Sigmoid colon (tissue), 7 donors: ENCODE measurements around the gene CFAP20DC. TPM values are rescaled to one million over a fixed set of nuclear protein-coding genes. Genes with fewer than 3 reads are reported as not detected.

ENCODE experiments used
- DNase-seq: peaks from one replicate; pipeline ENCODE4 v3.0.0-alpha.2; 2019
- H3K27ac ChIP-seq, 4 donors: fragments of 200-600 bp; sonication (generic); one replicate each; pipeline ENCODE4 v1.5.1; 2016 to 2019; ENCODE audit warnings: mild to moderate bottlenecking in 1 of 4
- H3K27me3 ChIP-seq, 3 donors: fragments of 200-600 bp; sonication (generic); one replicate each; pipeline ENCODE4 v1.5.1; 2019; ENCODE audit warnings: mild to moderate bottlenecking in 1 of 3
- H3K36me3 ChIP-seq, 4 donors: fragments of 200-600 bp; sonication (generic); one replicate each; pipeline ENCODE4 v1.5.1; 2016 to 2019
- H3K4me1 ChIP-seq, 4 donors: fragments of 200-600 bp; sonication (generic); one replicate each; pipeline ENCODE4 v1.5.1; 2017 to 2019
- H3K4me3 ChIP-seq, 4 donors: fragments of 200-600 bp; sonication (generic); one replicate each; pipeline ENCODE4 v1.5.1; 2017 to 2019; ENCODE audit warnings: mild to moderate bottlenecking in 2 of 4, moderate library complexity in 1 of 4
- H3K9me3 ChIP-seq, 4 donors: fragments of 200-600 bp in 3 of 4; sonication (generic) in 3 of 4; one replicate each; pipeline versions ENCODE4 v1.5.1 to v1.6.1; 2013 to 2019
- EP300 ChIP-seq, 4 donors: sonication (generic); formaldehyde crosslinking; IDR thresholded peaks; one replicate each; pipeline ENCODE4 v1.6.1; 2017; ENCODE audit warnings: antibody characterized with exemption in 4 of 4
- POLR2A ChIP-seq, 2 donors: fragments of 450-650 bp; IDR thresholded peaks; one replicate each; pipeline ENCODE4 v1.6.1; 2016; ENCODE audit warnings: antibody characterized with exemption in 2 of 2, mild to moderate bottlenecking in 2 of 2, moderate library complexity in 2 of 2
- POLR2AphosphoS5 ChIP-seq, 4 donors: sonication (generic); formaldehyde crosslinking; IDR thresholded peaks; one replicate each; pipeline ENCODE4 v1.6.1; 2017; ENCODE audit warnings: antibody characterized with exemption in 4 of 4
- WGBS, 2 donors: extraction: QIAGEN DNeasy Blood & Tissue Kit; methylation state at CpG; one replicate each; pipeline ENCODE4 v1.1.7; 2013; 5-methylcytosine and 5-hydroxymethylcytosine counted together
- intact Hi-C: fragments of 100-400 bp; cut with DNase I; formaldehyde crosslinking; loops from one replicate; pipeline ENCODE4 v1.15.1; 2023
- polyA plus RNA-seq, 3 donors: library from polyadenylated mRNA; stranded (reverse); fragments of 200-250 nt; gene quantifications; one replicate each; pipeline ENCODE4 v1.2.3, GENCODE V29; 2013
- total RNA-seq, 4 donors: library from RNA; depleted of rRNA; stranded (reverse); fragments of >200 nt; gene quantifications; one replicate each; pipeline ENCODE4 v1.1.0, GENCODE V29; 2016
- TF ChIP-seq, protein P1 (sequence below), 4 experiments: fragments of 450-650 bp in 3 of 4; fragments of 200-600 bp in 1 of 4; IDR thresholded peaks; one replicate each; pipeline ENCODE4 v1.5.1; 2016 to 2019; ENCODE audit warnings: antibody characterized with exemption in 4 of 4, mild to moderate bottlenecking in 3 of 4, moderate library complexity in 2 of 4
- donor health status: healthy with polysubstance abuse.
- donor health status: Bipolar disorder and iron deficiency.
- donor health status: healthy.

The CFAP20DC gene
- total and polyA plus RNA-seq, 7 donors: under 0.01 to 0.83 (median 0.37) TPM; not detected in 1

DNA sequence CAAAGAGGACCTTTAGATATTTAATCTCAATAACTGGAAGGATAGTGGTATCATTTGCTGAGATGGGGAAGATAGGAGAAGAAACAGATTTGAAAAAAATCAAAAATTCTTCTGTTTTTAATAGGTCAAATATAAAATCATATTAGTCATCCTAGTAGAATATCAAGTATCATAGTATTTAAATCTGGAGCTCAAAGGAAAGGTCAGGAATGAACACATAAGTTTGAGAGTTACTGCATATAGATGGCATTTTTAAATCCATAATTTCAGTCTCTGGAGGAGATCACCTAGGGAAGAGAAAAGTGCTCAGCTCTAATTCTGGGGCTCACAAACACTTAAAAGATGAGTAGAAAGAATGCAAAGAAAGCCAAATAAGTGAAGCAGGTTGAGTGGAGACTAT lies 24.9 kb upstream of the CFAP20DC start:
- H3K9me3 ChIP-seq: no peaks in the 10 kb centered on the region
- H3K4me1 ChIP-seq: no peaks in the 10 kb centered on the region
- H3K27ac ChIP-seq: no peak overlapping the region
- no peak for DNase-seq
- intact Hi-C loops: no loop called here
- TF ChIP-seq, protein P1, sequence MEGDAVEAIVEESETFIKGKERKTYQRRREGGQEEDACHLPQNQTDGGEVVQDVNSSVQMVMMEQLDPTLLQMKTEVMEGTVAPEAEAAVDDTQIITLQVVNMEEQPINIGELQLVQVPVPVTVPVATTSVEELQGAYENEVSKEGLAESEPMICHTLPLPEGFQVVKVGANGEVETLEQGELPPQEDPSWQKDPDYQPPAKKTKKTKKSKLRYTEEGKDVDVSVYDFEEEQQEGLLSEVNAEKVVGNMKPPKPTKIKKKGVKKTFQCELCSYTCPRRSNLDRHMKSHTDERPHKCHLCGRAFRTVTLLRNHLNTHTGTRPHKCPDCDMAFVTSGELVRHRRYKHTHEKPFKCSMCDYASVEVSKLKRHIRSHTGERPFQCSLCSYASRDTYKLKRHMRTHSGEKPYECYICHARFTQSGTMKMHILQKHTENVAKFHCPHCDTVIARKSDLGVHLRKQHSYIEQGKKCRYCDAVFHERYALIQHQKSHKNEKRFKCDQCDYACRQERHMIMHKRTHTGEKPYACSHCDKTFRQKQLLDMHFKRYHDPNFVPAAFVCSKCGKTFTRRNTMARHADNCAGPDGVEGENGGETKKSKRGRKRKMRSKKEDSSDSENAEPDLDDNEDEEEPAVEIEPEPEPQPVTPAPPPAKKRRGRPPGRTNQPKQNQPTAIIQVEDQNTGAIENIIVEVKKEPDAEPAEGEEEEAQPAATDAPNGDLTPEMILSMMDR (IDR thresholded peaks at IDR 0.05): no peak
- TF ChIP-seq POLR2A (IDR thresholded peaks at IDR 0.05): no peak
- no peak for TF ChIP-seq EP300 (IDR thresholded peaks at IDR 0.05)
- TF ChIP-seq POLR2AphosphoS5 (IDR thresholded peaks at IDR 0.05): no peak
- H3K27me3 ChIP-seq: no peaks in the 10 kb centered on the region
- no peak overlapping the region for H3K4me3 ChIP-seq
- H3K36me3 ChIP-seq: no peaks in the 10 kb centered on the region

DNA sequence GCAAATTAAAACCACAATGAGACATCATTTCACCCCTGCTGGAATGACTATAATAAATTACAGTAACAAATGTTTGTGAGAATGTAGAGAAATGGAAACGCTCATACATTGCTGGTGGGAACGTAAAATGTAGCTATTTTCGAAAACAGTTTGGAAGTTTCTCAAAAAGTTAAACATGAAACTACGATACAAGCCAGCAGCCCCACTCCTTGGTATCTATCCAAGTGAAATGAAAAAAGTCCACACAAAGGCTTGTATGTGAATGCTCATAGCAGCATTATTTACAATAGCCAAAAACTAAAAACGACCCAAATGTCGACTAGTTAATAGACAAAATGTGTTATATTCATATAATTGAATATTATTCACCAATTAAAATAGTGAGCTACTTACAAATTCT lies 22.9 kb upstream of the CFAP20DC start:
- DNase-seq: no peak
- TF ChIP-seq POLR2AphosphoS5 (IDR thresholded peaks at IDR 0.05): no peak
- TF ChIP-seq POLR2A (IDR thresholded peaks at IDR 0.05): no peak
- TF ChIP-seq, protein P1 (IDR thresholded peaks at IDR 0.05): no peak
- no peak for TF ChIP-seq EP300 (IDR thresholded peaks at IDR 0.05)
- Histone ChIP-seq H3K27ac (no peak overlapping the region), H3K9me3 (no peaks in the 10 kb centered on the region), H3K4me3 (no peak overlapping the region), H3K4me1 (no peaks in the 10 kb centered on the region), H3K36me3 (no peaks in the 10 kb centered on the region), H3K27me3 (no peaks in the 10 kb centered on the region)
- intact Hi-C loops: no loop called here
- 65 to 89% methylated on average over 6 of the region's 6 CpGs for WGBS, 2 donors

DNA sequence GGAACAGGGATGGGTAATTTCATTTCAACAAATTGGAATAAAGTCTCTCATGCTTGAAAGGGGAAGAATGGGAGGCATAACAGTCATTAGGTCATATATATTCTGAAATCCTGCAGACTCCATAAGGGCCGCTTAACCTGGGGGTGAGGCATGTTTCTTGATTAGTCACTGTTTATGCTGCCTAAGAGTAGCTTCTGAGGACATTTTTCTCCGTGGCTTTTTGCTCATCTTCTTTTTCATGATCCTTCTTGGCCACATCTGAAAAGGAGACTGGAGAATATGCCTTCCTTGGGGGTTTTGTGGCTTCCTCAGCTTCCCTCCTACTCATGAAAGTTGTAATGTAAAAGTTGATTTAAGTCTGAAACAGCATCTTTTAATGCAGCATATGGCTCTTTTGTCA lies 20.0 kb upstream of the CFAP20DC start:
- Histone ChIP-seq H3K9me3 (no peaks in the 10 kb centered on the region), H3K27me3 (no peaks in the 10 kb centered on the region), H3K4me3 (no peak overlapping the region), H3K27ac (no peak overlapping the region), H3K4me1 (no peaks in the 10 kb centered on the region), H3K36me3 (no peaks in the 10 kb centered on the region)
- WGBS, 2 donors: 52 to 76% methylated on average over 2 of the region's 2 CpGs
- intact Hi-C loops: no loop called here
- no peak for DNase-seq
- TF ChIP-seq, protein P1 (IDR thresholded peaks at IDR 0.05): no peak
- TF ChIP-seq POLR2AphosphoS5 (IDR thresholded peaks at IDR 0.05) (no peak), POLR2A (IDR thresholded peaks at IDR 0.05) (no peak), EP300 (IDR thresholded peaks at IDR 0.05) (no peak)

DNA sequence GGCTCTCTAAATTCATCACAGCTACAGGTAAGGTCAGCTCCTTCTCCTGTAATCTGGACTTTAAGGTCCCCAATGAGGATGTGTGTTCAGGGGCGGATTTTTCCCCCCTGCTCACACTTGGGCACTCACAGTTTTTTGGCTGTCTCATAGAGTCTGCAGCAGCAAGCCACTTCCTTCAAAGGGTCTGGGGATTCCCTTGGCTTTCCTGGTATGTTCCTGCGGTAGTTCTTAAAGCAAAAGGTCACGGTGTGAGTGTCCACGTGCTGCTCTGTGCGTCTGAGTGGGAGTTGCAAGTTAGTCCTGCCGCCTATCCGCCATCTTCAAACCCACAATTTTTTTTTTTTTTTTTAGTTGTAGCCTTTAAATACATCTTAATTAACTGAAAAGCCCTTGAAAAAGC lies 15.4 kb upstream of the CFAP20DC start:
- no peak for DNase-seq
- no peaks in the 10 kb centered on the region for H3K9me3 ChIP-seq
- no peaks in the 10 kb centered on the region for H3K4me1 ChIP-seq
- H3K27me3 ChIP-seq: no peaks in the 10 kb centered on the region
- intact Hi-C loops: no loop called here
- H3K4me3 ChIP-seq: no peak overlapping the region
- TF ChIP-seq POLR2AphosphoS5 (IDR thresholded peaks at IDR 0.05): no peak
- no peak for TF ChIP-seq EP300 (IDR thresholded peaks at IDR 0.05)
- no peak for TF ChIP-seq POLR2A (IDR thresholded peaks at IDR 0.05)
- TF ChIP-seq, protein P1 (IDR thresholded peaks at IDR 0.05): no peak
- H3K27ac ChIP-seq: no peak overlapping the region
- WGBS, 2 donors: 91 to 92% methylated on average over 7 of the region's 7 CpGs
- no peaks in the 10 kb centered on the region for H3K36me3 ChIP-seq

DNA sequence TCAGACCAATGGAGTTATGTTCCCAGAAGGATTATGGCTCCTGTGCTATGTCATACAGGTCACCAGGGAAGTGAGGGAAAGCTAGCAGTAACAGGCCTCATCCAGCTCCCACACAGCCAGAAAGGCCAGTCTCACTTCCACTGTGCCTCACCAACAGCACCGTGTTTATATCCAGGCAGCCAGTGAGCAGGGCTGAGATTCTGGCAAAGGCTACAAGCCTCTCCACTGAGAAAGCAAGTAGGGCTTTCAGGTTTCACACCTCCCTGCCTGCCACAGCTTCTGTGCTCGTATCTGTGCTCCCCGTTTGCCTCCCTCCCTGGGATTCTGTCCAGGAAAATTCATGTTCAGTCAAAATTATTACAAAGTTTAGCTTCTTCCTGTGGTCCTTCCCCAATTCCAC lies 14.9 kb upstream of the CFAP20DC start:
- WGBS, 2 donors: 81 to 88% methylated on average over 3 of the region's 3 CpGs
- H3K9me3 ChIP-seq: no peaks in the 10 kb centered on the region

More for the DNA sequence above, 14.9 kb upstream of the CFAP20DC start:
- TF ChIP-seq POLR2A (IDR thresholded peaks at IDR 0.05) (no peak), POLR2AphosphoS5 (IDR thresholded peaks at IDR 0.05) (no peak), EP300 (IDR thresholded peaks at IDR 0.05) (no peak)
- TF ChIP-seq, protein P1 (IDR thresholded peaks at IDR 0.05): no peak
- no peaks in the 10 kb centered on the region for H3K27me3 ChIP-seq
- H3K4me3 ChIP-seq: no peak overlapping the region
- intact Hi-C loops: no loop called here
- H3K36me3 ChIP-seq: no peaks in the 10 kb centered on the region
- H3K27ac ChIP-seq: no peak overlapping the region
- H3K4me1 ChIP-seq: no peaks in the 10 kb centered on the region
- no peak for DNase-seq
